PC-9 (cell line): Measurements from ENCODE around the gene ANGEL2.

ENCODE experiments used
- CTCF ChIP-seq: fragments of 200-600 bp; sonication (generic); conservative IDR thresholded peaks from 2 replicates; pipeline ENCODE4 v1.6.1; 2017; ENCODE audit warnings: mixed run types, antibody characterized with exemption, mild to moderate bottlenecking, moderate library complexity
- EZH2 ChIP-seq: fragments of 200-600 bp; sonication (generic); IDR thresholded peaks from 2 replicates; pipeline ENCODE4 v1.8.0; 2017; ENCODE audit warnings: antibody characterized with exemption, low read depth

DNA sequence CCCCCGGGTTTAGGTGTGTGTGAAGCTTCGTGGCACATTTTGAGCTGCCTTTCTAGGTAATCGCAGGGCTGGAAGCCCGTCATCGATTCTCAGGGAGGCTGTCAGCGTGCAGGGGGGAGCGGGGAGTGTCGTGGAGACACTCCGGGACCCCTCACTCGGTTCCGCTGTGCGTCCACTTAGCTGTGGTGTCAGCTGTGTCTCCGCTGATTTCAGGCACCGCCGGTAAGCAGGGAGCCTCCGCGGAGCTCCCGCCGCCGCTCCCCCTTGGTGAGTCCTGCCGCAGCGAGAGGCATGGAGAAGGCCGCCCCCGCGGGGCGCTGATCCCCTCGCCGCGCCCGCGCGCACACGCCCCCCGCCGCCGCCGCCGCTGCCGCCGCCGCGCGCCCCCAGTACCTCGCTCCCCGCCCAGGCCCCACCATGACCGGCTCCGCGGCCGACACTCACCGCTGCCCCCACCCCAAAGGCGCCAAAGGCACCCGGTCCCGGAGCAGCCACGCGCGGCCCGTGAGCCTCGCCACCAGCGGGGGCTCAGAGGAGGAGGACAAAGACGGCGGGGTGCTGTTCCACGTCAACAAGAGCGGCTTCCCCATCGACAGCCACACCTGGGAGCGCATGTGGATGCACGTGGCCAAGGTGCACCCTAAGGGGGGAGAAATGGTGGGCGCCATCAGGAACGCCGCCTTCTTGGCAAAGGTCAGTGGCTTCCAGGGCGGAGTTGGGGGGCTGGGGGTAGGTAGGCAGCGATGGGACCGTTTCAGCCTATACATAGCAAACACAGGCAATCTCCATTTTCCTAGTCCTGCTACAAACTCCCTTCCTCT lies 64.3 kb downstream of the ANGEL2 start:
- TF ChIP-seq CTCF (no peak), EZH2 (no peak)
